Suprapubic skin (tissue), 4 donors: ENCODE results near the gene EPHB3. TPM values are rescaled to one million over a fixed set of nuclear protein-coding genes. Genes with fewer than 3 reads are reported as not detected.

Source experiments
- DNase-seq, 2 donors: peaks; one replicate each; pipeline ENCODE4 v3.0.0-alpha.2; 2019; ENCODE audit warnings: low spot score in 2 of 2
- H3K27ac ChIP-seq: fragments of 200-600 bp; sonication (generic); one replicate; pipeline ENCODE4 v1.5.1; 2019
- H3K27me3 ChIP-seq: fragments of 200-600 bp; sonication (generic); one replicate; pipeline ENCODE4 v1.5.1; 2019
- H3K36me3 ChIP-seq: fragments of 200-600 bp; sonication (generic); one replicate; pipeline ENCODE4 v1.5.1; 2019
- H3K4me1 ChIP-seq: fragments of 200-600 bp; sonication (generic); one replicate; pipeline ENCODE4 v1.5.1; 2019
- H3K4me3 ChIP-seq: fragments of 200-600 bp; sonication (generic); one replicate; pipeline ENCODE4 v1.5.1; 2019; ENCODE audit warnings: mild to moderate bottlenecking
- H3K9me3 ChIP-seq: fragments of 200-600 bp; sonication (generic); one replicate; pipeline ENCODE4 v1.5.1; 2019
- EP300 ChIP-seq: sonication (generic); formaldehyde crosslinking; IDR thresholded peaks from one replicate; pipeline ENCODE4 v1.6.1; 2017; ENCODE audit warnings: antibody characterized with exemption
- POLR2A ChIP-seq, 2 donors: fragments of 450-650 bp; IDR thresholded peaks; one replicate each; pipeline ENCODE4 v1.6.1; 2017; ENCODE audit warnings: antibody characterized with exemption in 2 of 2, mild to moderate bottlenecking in 2 of 2, moderate library complexity in 2 of 2
- POLR2AphosphoS5 ChIP-seq, 3 donors: sonication (generic); formaldehyde crosslinking; IDR thresholded peaks; one replicate each; pipeline ENCODE4 v1.6.1; 2017; ENCODE audit warnings: antibody characterized with exemption in 3 of 3
- WGBS: methylation state at CpG from one replicate; pipeline ENCODE4 v1.1.5; 2018; 5-methylcytosine and 5-hydroxymethylcytosine counted together
- total RNA-seq, 4 donors: library from RNA; depleted of rRNA; stranded (reverse); fragments of >200 nt; gene quantifications; one replicate each; pipeline ENCODE4 v1.1.0, GENCODE V29; 2016
- TF ChIP-seq, protein P1 (sequence below), 2 donors: fragments of 200-600 bp in 1 of 2; fragments of 450-650 bp in 1 of 2; sonication (generic) in 1 of 2; IDR thresholded peaks; one replicate each; pipeline ENCODE4 v1.5.1; 2016 to 2019; ENCODE audit warnings: antibody characterized with exemption in 2 of 2, mild to moderate bottlenecking in 1 of 2, moderate library complexity in 1 of 2

Gene EPHB3
- total RNA-seq, 4 donors from 2014 or later: 84.5 to 152 (median 108) TPM

- H3K27ac ChIP-seq: peak overlapping the region; percentile 52
- H3K27me3 ChIP-seq: peaks cover 7% of the 10 kb centered on the region
- no peaks in the 10 kb centered on the region for H3K36me3 ChIP-seq
- H3K4me1 ChIP-seq: peaks cover 67% of the 10 kb centered on the region
- H3K9me3 ChIP-seq: no peaks in the 10 kb centered on the region
- TF ChIP-seq POLR2AphosphoS5 (IDR thresholded peaks at IDR 0.05) (no peak), EP300 (no peak), POLR2A (IDR thresholded peaks at IDR 0.05) (no peak)
- TF ChIP-seq, protein P1, sequence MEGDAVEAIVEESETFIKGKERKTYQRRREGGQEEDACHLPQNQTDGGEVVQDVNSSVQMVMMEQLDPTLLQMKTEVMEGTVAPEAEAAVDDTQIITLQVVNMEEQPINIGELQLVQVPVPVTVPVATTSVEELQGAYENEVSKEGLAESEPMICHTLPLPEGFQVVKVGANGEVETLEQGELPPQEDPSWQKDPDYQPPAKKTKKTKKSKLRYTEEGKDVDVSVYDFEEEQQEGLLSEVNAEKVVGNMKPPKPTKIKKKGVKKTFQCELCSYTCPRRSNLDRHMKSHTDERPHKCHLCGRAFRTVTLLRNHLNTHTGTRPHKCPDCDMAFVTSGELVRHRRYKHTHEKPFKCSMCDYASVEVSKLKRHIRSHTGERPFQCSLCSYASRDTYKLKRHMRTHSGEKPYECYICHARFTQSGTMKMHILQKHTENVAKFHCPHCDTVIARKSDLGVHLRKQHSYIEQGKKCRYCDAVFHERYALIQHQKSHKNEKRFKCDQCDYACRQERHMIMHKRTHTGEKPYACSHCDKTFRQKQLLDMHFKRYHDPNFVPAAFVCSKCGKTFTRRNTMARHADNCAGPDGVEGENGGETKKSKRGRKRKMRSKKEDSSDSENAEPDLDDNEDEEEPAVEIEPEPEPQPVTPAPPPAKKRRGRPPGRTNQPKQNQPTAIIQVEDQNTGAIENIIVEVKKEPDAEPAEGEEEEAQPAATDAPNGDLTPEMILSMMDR (IDR thresholded peaks at IDR 0.05): no peak
- WGBS: 60% methylated on average over 7 of the region's 7 CpGs
- DNase-seq: no peak
- H3K4me3 ChIP-seq: no peak overlapping the region
These were observed 37.0 kb downstream of the EPHB3 start for GRCh38 chr3:184598574-184598927.

DNA sequence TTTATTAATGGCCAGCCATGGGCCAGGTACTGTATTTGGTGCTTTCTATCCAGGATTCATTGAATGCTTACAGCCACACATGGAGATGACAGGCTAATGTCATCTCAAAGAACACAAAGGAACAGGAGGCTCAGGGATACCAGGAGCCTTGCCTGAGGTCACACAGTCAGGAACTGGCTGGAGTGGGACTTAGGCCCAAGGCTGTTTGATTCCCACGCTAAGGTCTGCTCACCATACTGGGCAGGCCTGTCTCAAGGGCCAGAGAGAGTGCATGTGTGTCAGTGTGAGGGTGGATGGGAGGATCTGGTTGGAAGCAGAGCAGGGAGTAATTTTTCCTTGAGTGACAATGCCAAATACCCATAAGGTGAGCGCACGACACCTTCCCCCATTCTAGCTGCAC, 37.6 kb downstream of the EPHB3 start:
- H3K27ac ChIP-seq: peak overlapping the region; percentile 52
- TF ChIP-seq POLR2AphosphoS5 (IDR thresholded peaks at IDR 0.05) (no peak), POLR2A (IDR thresholded peaks at IDR 0.05) (no peak), EP300 (no peak)
- TF ChIP-seq, protein P1 (IDR thresholded peaks at IDR 0.05): no peak
- WGBS: 72% methylated on average over 3 of the region's 3 CpGs
- no peak overlapping the region for H3K4me3 ChIP-seq
- H3K36me3 ChIP-seq: no peaks in the 10 kb centered on the region
- peaks cover 73% of the 10 kb centered on the region for H3K4me1 ChIP-seq
- no peak for DNase-seq
- peaks cover 8% of the 10 kb centered on the region for H3K27me3 ChIP-seq
- no peaks in the 10 kb centered on the region for H3K9me3 ChIP-seq

DNA sequence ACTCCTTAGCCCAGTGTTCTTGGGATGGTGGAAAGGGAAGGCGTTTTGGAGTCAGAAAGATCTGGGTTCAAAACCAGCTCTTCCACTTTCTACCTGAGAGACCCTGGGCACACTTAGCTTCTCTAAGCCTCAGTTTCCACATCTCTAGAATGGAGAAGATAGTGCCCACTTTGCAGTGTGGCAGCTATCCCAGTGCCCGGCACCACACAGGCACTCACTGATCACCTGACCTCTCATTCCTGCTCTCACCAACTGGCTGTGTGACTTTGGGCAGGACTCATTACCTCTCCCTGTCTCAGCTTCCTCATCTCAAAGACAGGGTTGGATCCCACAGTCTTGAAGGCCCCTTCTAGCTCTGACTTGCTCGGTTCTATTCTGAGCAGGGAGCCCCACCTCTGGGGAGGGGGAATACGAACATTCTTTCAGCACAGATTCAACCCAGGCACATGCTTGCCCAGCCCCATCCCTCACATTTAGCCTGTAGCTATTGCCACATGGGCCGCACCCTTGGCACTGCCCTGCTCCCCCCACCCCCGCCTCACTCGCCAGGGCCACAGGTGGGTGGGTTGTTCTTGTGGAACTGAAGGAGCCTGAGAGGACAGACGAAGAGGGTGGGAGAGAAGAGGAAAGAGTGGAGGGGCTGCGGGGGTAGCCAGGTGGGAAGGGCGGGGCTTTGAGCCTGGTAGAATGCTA, 39.2 kb downstream of the EPHB3 start:
- DNase-seq: no peak
- Histone ChIP-seq H3K9me3 (no peaks in the 10 kb centered on the region), H3K36me3 (no peaks in the 10 kb centered on the region), H3K27me3 (peaks cover 11% of the 10 kb centered on the region), H3K4me3 (peak overlapping the region; percentile 41), H3K4me1 (peaks cover 69% of the 10 kb centered on the region), H3K27ac (peak overlapping the region; percentile 86)
- TF ChIP-seq, protein P1 (IDR thresholded peaks at IDR 0.05): no peak
- TF ChIP-seq EP300 (no peak), POLR2AphosphoS5 (IDR thresholded peaks at IDR 0.05) (no peak), POLR2A (IDR thresholded peaks at IDR 0.05) (no peak)
- WGBS: 68% methylated on average over 10 of the region's 10 CpGs

GRCh38 chr3:184601576-184602371, 40.2 kb downstream of the EPHB3 start:
- peak overlapping the region; percentile 86 for H3K27ac ChIP-seq

More at GRCh38 chr3:184601576-184602371, 40.2 kb downstream of the EPHB3 start:
- Histone ChIP-seq H3K4me3 (peak overlapping the region; percentile 41), H3K36me3 (no peaks in the 10 kb centered on the region), H3K4me1 (peaks cover 69% of the 10 kb centered on the region), H3K27me3 (peaks cover 11% of the 10 kb centered on the region), H3K9me3 (no peaks in the 10 kb centered on the region)
- DNase-seq: no peak
- no peak for TF ChIP-seq EP300
- TF ChIP-seq POLR2A (IDR thresholded peaks at IDR 0.05): no peak
- TF ChIP-seq, protein P1 (IDR thresholded peaks at IDR 0.05): no peak
- no peak for TF ChIP-seq POLR2AphosphoS5 (IDR thresholded peaks at IDR 0.05)
- 8% methylated on average over 28 of the region's 63 CpGs for WGBS
